WERI-Rb-1 (cell line): ENCODE data around the gene HID1.

ENCODE experiments used
- DNase-seq: peaks from one replicate; pipeline ENCODE4 v3.0.0-alpha.2; 2020
- H3K27ac ChIP-seq: fragments of 250-450 bp; sonication (Bioruptor Pico); 2 replicates; pipeline ENCODE4 v1.5.1; 2020; ENCODE audit warnings: mild to moderate bottlenecking, moderate library complexity
- H3K27me3 ChIP-seq: fragments of 250-450 bp; sonication (Bioruptor Pico); 2 replicates; pipeline ENCODE4 v1.5.1; 2021; ENCODE audit warnings: mild to moderate bottlenecking, low read depth, moderate library complexity; ENCODE audit not compliant: insufficient read depth, severe bottlenecking
- H3K36me3 ChIP-seq: fragments of 250-450 bp; sonication (Bioruptor Pico); 2 replicates; pipeline ENCODE4 v1.5.1; 2020; ENCODE audit warnings: mild to moderate bottlenecking, moderate library complexity
- H3K4me3 ChIP-seq: 2 replicates; pipeline ENCODE4 v1.5.1; 2011; ENCODE audit warnings: low read depth, mild to moderate bottlenecking, control low read depth, low read length
- H3K9me3 ChIP-seq: fragments of 250-450 bp; sonication (Bioruptor Pico); 2 replicates; pipeline ENCODE4 v1.5.1; 2021; ENCODE audit warnings: mild to moderate bottlenecking, moderate library complexity; ENCODE audit not compliant: severe bottlenecking
- TF ChIP-seq, protein P1 (sequence below): IDR thresholded peaks from 2 replicates; pipeline ENCODE4 v1.5.1; 2011; ENCODE audit warnings: low read depth, mild to moderate bottlenecking, control low read depth, inconsistent platforms, low read length

HID1 gene

DNA sequence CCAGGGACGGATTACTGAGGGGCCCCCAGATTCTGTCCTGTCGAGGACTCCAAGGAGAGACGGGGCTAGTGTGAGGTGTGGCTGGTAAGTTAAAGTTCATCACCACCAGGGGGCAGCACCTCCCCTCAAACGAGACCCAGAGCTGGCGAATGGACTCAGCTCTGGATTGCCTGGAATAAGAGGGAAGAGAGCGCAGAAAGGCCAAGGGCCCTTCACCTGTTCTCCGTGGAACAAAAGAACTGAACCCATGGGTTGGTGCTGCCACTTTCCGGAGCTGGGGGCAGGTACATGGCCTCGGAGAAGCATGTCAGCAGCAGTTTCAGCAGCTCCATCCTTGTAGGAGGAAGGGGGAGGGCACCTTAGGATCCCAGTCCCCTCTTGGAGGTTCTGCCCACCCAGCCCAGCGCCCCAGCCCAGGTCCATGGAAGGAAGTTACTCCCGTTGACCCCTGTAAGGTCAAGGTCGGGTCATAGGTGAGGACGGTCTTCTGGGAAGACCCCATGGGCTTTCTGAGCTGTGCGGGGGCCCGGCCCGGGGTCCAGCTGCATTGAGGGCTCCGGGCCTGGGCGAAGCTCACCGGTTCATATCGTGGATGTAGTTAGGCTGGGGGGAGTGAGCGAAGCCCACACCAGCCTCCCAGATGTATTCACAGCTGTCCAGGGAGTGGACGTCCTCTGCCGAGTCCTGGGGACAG, 10.8 kb downstream of the HID1 start:
- Histone ChIP-seq H3K4me3 (no peak overlapping the region), H3K27me3 (no peaks in the 10 kb centered on the region), H3K9me3 (no peaks in the 10 kb centered on the region), H3K27ac (no peak overlapping the region), H3K36me3 (no peaks in the 10 kb centered on the region)
- TF ChIP-seq, protein P1, sequence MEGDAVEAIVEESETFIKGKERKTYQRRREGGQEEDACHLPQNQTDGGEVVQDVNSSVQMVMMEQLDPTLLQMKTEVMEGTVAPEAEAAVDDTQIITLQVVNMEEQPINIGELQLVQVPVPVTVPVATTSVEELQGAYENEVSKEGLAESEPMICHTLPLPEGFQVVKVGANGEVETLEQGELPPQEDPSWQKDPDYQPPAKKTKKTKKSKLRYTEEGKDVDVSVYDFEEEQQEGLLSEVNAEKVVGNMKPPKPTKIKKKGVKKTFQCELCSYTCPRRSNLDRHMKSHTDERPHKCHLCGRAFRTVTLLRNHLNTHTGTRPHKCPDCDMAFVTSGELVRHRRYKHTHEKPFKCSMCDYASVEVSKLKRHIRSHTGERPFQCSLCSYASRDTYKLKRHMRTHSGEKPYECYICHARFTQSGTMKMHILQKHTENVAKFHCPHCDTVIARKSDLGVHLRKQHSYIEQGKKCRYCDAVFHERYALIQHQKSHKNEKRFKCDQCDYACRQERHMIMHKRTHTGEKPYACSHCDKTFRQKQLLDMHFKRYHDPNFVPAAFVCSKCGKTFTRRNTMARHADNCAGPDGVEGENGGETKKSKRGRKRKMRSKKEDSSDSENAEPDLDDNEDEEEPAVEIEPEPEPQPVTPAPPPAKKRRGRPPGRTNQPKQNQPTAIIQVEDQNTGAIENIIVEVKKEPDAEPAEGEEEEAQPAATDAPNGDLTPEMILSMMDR = peak; percentile 81
- peak; percentile 96 for DNase-seq

DNA sequence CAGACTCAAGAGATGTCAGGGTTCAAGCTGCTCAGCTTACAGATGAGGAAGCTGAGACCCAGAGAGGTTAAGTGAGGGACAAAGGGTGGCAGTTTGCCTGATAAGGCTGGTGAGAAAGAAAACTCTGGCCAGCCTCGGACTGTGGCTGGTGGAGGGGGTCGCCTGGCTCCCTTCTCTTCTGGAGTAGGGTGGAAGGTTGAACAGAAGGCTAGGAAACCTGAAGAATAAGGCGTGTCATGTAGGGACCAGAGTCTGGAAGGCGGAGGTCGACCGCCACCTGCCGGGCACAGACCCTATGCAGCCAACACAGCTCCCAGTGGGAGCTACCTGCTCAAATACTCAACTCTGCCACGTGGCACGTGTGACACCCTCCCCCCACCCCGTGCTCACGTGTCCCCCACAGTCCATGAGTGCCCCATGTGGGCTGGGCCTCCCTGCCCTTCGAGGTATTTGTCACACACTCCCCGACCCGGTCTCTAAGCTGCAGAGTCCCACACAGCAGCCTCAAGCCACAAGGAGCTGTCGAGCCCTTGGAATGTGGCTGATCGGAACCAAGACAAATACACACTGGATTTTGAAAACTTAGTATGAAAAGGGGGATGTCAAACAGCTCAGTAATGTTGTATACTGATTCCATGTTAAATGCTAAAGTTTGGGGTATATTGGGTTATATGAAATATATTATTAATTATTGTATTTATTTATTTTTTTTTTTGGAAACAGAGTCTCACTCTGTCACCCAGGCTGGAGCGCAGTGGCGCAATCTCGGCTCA, 11.8 kb downstream of the HID1 start:
- TF ChIP-seq, protein P1 = peak; percentile 99
- H3K9me3 ChIP-seq = no peaks in the 10 kb centered on the region
- DNase-seq = peak; percentile 96
- no peaks in the 10 kb centered on the region for H3K27me3 ChIP-seq
- H3K36me3 ChIP-seq = no peaks in the 10 kb centered on the region
- peak overlapping the region; percentile 8 for H3K4me3 ChIP-seq
- no peak overlapping the region for H3K27ac ChIP-seq

DNA sequence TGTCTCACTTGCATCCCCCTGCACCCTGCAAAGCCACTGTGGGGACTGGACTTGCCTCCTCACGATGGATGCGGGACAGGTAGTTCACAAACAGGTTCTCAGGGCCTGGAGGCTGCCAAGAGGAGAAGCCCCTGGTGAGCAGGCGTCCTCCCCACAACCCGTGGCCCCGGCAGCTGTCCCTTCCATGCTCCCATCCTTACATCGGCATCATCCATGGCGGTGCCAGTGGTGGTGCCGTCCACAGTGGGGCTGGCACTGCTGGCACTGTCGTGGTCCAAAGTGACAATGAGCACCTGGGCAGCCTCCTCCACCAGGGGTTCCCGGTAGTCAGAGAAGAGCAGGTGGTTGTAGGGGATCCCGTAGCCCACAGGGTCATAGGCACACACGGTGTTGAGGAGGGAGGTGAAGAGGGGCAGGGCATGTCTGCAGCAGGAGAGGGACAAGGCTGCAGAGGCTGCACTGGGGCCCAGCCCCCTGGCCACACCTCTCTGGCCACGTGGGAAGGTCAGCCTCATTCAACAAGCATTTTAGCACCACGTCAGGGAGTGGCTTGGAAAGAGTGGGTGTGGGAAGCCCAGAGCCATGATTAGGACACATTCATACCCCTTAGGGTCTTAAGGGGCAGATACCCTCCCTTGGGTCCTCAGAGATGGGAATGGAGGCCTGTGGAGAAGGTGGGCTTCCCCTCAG, 12.6 kb downstream of the HID1 start:
- TF ChIP-seq, protein P1 = no peak
- no peak for DNase-seq
- H3K4me3 ChIP-seq = no peak overlapping the region
- no peaks in the 10 kb centered on the region for H3K9me3 ChIP-seq
- no peaks in the 10 kb centered on the region for H3K36me3 ChIP-seq
- H3K27ac ChIP-seq = no peak overlapping the region
- H3K27me3 ChIP-seq = no peaks in the 10 kb centered on the region

DNA sequence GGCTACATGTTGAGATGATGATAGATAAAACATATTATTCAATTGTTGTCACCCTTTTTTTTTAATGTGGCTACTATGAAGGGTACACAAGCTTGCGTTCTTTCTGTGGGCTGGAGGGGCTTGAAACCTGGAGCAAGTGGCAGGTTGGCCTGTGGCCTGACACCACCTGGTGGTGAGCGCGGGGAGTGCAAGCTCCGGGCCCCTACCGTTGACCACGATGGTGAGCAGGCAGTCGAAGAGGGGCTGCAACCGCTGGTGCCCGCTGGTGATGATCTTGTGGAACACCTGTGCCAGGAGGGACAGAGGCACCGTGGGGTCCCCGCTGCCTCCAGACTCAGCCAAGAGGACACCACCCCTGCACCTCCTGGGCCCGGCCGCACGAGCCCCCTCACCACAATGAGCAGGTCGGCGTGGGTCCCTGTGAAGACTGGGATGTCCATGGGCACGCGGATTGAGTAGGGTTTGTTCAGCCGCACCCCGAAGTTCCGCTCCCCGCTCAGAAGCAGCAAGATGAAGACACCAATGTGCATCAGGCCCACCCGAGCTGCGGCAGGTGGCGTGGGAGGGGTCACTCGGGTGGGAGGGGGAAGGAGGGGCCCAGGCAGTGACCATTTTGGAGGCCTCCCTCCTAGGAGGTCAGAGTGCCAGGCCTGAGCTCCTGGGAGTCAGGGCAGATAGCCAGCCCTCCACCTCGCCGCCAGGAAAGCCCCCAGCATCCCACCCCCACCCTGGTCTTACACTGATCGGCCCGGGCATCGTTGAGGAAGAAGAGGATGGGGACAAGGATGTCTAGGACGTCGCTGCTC, 14.4 kb downstream of the HID1 start:
- Histone ChIP-seq H3K27ac (no peak overlapping the region), H3K27me3 (no peaks in the 10 kb centered on the region), H3K4me3 (no peak overlapping the region), H3K9me3 (no peaks in the 10 kb centered on the region), H3K36me3 (no peaks in the 10 kb centered on the region)
- DNase-seq = peak; percentile 90
- TF ChIP-seq, protein P1 = peak; percentile 97

DNA sequence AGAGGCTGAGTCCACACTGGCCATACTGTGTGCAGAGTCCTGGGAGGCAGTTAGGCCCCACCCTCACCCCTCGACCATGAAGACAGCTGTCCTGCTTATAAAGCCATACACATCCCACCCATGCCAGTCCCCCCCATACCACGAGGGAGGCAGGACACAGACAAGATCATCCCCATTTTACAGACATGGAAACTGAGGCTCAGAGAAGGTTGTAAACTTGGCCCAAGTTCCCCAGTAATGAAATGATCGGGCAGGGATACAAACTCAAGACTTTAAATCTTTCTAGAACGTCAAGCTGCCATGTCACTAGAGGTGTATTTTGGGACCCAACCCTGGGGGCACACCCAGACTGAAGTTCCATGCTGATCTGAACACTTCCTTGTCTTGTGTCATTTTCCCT, 16.5 kb downstream of the HID1 start:
- Histone ChIP-seq H3K27me3 (no peaks in the 10 kb centered on the region), H3K9me3 (no peaks in the 10 kb centered on the region), H3K36me3 (no peaks in the 10 kb centered on the region), H3K27ac (no peak overlapping the region), H3K4me3 (no peak overlapping the region)
- TF ChIP-seq, protein P1 = no peak
- DNase-seq = no peak
